Measurements from ENCODE around the gene CACYBP.

Gene CACYBP

DNA sequence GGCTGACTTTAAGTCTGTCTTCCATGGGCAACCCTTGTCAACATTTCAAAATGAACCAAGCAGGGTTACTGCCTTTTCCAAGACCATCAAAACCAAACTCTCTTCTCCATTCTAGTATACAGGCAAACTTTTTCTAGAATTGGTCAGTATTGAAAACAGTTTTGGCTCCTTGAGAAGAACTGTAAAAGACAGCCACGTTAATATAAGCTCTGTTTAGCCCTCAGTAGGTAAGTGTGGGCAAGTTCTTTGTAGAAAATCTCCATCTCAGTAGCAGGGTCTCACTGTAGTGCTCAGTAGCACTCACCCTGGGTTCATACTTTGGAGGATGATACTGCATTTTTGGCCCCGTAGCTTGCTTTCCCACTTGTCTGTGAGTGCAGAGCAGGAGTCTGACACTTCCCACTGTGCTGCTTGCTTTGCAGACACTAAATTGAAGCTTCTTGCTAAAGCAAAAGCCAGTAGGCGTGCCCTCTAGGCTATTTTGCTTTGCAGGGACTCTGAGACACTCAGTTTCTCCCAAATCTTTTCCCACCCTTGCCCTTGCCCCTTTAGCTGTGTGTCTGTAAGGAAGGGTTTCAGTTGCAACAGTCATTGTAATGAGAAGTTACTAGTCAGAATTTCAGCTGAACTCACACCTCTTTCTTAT, 34.3 kb upstream of the CACYBP start:
- peak overlapping the region; percentile 69 for H3K4me2 ChIP-seq (ENCODE audit: low read length)
- peaks cover 20% of the 10 kb centered on the region; the same call in 1 of the 2 replicates for H3K36me3 ChIP-seq (ENCODE audit: insufficient read depth, low read length)
- peak overlapping the region; percentile 55 for H3K4me3 ChIP-seq (ENCODE audit: low read depth, low read length, poor library complexity, severe bottlenecking)
- no peaks in the 10 kb centered on the region for H3K27me3 ChIP-seq (ENCODE audit: insufficient read depth, low read length)
- peaks cover 73% of the 10 kb centered on the region for H3K4me1 ChIP-seq (ENCODE audit: insufficient read depth, low read length, severe bottlenecking)
- H3K9ac ChIP-seq (ENCODE audit: low read length), result peak overlapping the region; percentile 68
- H2AFZ ChIP-seq (ENCODE audit: low read length), result no peak overlapping the region
- peaks cover 7% of the 10 kb centered on the region; the same call in 1 of the 2 replicates for H3F3A ChIP-seq (ENCODE audit: insufficient read depth, low read length)
- no peaks in the 10 kb centered on the region for H4K20me1 ChIP-seq (ENCODE audit: insufficient read depth, low read length)
- TF ChIP-seq CTCF (IDR thresholded peaks at IDR 0.05; ENCODE audit: low read length) (no peak), EZH2 (IDR thresholded peaks at IDR 0.05; ENCODE audit: borderline replicate concordance, low read length) (no peak)
- H3K27ac ChIP-seq (ENCODE audit: low read depth, low read length, poor library complexity, severe bottlenecking), result peak overlapping the region; percentile 94
- no peaks in the 10 kb centered on the region for H3K79me2 ChIP-seq (ENCODE audit: insufficient read depth, low read length)
- no peaks in the 10 kb centered on the region for H3K9me3 ChIP-seq (ENCODE audit: low read length)
- no peaks in the 10 kb centered on the region for H3K9me2 ChIP-seq (ENCODE audit: low read depth, low read length)

DNA sequence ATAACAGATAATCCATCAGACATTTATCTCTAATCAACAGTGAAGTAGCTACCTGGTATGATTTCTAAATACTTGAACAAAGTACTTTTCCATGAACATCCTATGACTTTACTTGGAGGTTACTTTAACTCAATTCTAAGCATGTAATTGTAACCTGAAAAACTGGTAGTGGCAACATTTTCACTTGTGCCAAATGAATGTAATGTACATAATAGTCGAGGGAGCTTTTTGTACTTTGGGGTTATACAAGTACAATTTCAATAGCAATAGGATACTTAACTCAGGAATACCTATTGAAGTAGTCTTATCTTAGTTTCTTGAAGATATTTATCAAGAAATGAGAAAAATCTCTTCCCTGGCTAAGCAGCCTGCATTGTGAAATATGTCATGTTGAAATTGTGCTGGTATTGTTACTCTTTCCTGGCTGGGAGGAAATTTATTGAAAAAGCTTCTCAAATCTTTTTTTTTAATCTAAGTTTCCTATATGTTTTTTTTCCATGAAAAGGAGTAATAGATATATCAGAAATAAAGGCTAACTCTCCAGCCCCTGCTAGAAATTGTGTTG, 33.7 kb upstream of the CACYBP start:
- peaks cover 73% of the 10 kb centered on the region for H3K4me1 ChIP-seq (ENCODE audit: insufficient read depth, low read length, severe bottlenecking)
- H3K36me3 ChIP-seq (ENCODE audit: insufficient read depth, low read length), result peaks cover 17% of the 10 kb centered on the region; the same call in 1 of the 2 replicates
- H3K9me2 ChIP-seq (ENCODE audit: low read depth, low read length), result no peaks in the 10 kb centered on the region
- H2AFZ ChIP-seq (ENCODE audit: low read length), result no peak overlapping the region
- H3K79me2 ChIP-seq (ENCODE audit: insufficient read depth, low read length), result no peaks in the 10 kb centered on the region
- TF ChIP-seq EZH2 (IDR thresholded peaks at IDR 0.05; ENCODE audit: borderline replicate concordance, low read length) (no peak), CTCF (IDR thresholded peaks at IDR 0.05; ENCODE audit: low read length) (no peak)
- H3K4me3 ChIP-seq (ENCODE audit: low read depth, low read length, poor library complexity, severe bottlenecking), result peak overlapping the region; percentile 55
- no peaks in the 10 kb centered on the region for H3K9me3 ChIP-seq (ENCODE audit: low read length)
- H3K27ac ChIP-seq (ENCODE audit: low read depth, low read length, poor library complexity, severe bottlenecking), result peak overlapping the region; percentile 94
- H4K20me1 ChIP-seq (ENCODE audit: insufficient read depth, low read length), result no peaks in the 10 kb centered on the region
- no peaks in the 10 kb centered on the region for H3K27me3 ChIP-seq (ENCODE audit: insufficient read depth, low read length)
- H3K9ac ChIP-seq (ENCODE audit: low read length), result peak overlapping the region; percentile 68
- peaks cover 7% of the 10 kb centered on the region; the same call in 1 of the 2 replicates for H3F3A ChIP-seq (ENCODE audit: insufficient read depth, low read length)
- peak overlapping the region; percentile 69 for H3K4me2 ChIP-seq (ENCODE audit: low read length)

DNA sequence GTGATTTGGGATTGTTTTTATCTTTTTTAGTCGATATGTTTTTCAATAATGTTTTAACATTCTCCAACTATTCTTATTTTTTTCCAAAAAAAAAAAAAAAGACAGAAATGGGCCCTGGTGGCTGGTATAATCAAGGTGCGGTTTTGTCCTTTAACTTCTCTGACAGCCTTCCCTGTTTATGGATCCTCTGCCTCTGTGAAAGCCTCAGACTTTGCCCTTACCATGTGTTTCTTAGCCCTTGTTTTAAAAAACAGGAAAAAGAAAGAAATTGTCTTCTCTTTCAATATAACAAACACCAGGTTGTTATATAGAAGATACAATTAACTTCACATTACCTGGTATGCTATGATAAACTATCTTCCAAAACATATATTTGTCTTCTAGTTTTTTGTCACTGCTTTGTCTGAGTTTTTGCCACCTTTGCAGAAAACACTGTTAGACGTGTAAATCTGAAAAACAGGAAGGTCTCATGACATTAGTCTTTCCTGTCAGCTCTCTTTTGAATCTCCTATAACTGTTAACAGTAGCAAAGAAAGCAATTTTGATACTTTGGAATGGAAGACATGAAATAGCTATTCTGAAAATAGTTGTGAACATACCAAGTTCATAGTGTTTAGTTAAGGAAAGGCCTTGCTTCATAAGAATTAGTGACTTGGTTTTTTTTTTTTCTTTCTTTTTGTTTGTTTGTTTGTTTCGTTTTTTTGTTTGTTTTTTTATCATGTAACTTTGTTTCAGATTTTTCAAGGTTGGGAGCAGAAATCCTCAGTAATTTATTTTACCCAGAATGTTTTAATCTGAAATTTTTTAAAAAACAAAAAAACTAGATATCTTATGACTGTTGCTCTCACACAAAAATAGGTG, 31.7 kb upstream of the CACYBP start:
- Histone ChIP-seq H3K4me1 (ENCODE audit: insufficient read depth, low read length, severe bottlenecking) (peaks cover 66% of the 10 kb centered on the region), H3K27ac (ENCODE audit: low read depth, low read length, poor library complexity, severe bottlenecking) (peak overlapping the region; percentile 94), H3K79me2 (ENCODE audit: insufficient read depth, low read length) (no peaks in the 10 kb centered on the region), H3K4me3 (ENCODE audit: low read depth, low read length, poor library complexity, severe bottlenecking) (no peak overlapping the region), H3K36me3 (ENCODE audit: insufficient read depth, low read length) (peaks cover 25% of the 10 kb centered on the region; the same call in 1 of the 2 replicates), H4K20me1 (ENCODE audit: insufficient read depth, low read length) (no peaks in the 10 kb centered on the region), H3K27me3 (ENCODE audit: insufficient read depth, low read length) (no peaks in the 10 kb centered on the region), H3K9ac (ENCODE audit: low read length) (peak overlapping the region; percentile 39; the same call in 1 of the 2 replicates), H3K4me2 (ENCODE audit: low read length) (peak overlapping the region; percentile 33), H3K9me3 (ENCODE audit: low read length) (no peaks in the 10 kb centered on the region), H2AFZ (ENCODE audit: low read length) (no peak overlapping the region), H3F3A (ENCODE audit: insufficient read depth, low read length) (peaks cover 7% of the 10 kb centered on the region; the same call in 1 of the 2 replicates), H3K9me2 (ENCODE audit: low read depth, low read length) (no peaks in the 10 kb centered on the region)
- no peak for TF ChIP-seq CTCF (IDR thresholded peaks at IDR 0.05; ENCODE audit: low read length)
- TF ChIP-seq EZH2 (IDR thresholded peaks at IDR 0.05; ENCODE audit: borderline replicate concordance, low read length), result no peak
